Suppressor macrophage treated with lipopolysaccharide for 4 hours (primary cell): Measurements from ENCODE around the gene MCC.
"Not testable (repeated sequence)": the region's sequence is repeated elsewhere in the genome, so short reads cannot be mapped to it uniquely, and the experiment has no call there.

Source experiments
- DNase-seq: peaks from one replicate; pipeline ENCODE4 v3.0.0-alpha.2; 2020

MCC gene

DNA sequence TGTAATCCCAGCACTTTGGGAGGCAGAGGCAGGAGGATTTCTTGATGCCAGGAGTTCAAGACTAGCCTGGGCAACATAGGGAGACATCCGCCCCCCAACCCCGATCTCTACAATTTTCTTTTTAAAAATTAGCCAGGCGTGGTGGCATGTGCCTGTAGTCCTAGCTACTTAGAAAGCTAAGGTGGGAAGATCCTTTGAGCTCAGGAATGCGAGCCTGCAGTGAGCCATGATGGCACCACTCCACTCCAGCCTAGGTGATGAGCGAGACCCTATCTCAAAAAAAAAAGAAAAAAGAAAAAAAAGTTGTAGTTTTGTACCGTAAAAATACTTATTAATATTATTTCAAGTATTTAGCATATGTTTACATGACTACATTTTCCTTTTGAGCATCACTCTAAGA lies 82.7 kb downstream of the MCC start:
- no peak for DNase-seq

DNA sequence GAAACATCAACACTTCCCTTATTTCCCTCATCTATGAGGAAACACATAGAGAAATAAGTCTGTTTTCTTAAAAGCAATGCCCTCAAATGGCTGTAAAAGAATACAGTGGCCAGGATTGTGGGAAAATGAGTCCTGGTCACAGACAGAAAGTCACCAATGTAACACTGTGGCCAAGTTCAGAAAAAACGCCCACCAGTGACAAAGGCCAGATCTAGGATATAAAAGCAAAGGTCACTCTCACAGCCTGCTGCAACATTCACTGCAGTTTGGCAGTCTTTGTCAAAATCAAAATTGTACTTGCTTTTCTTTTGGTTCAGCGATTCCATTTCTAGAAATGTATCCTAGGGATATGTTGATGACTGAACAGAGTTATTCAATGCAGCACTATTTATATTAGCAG lies 84.0 kb downstream of the MCC start:
- DNase-seq = no peak

- not testable (repeated sequence) for DNase-seq
These were observed 90.3 kb downstream of the MCC start for GRCh38 chr5:113397986-113398385.

GRCh38 chr5:113397046-113397445 lies 91.2 kb downstream of the MCC start:
- no peak for DNase-seq

DNA sequence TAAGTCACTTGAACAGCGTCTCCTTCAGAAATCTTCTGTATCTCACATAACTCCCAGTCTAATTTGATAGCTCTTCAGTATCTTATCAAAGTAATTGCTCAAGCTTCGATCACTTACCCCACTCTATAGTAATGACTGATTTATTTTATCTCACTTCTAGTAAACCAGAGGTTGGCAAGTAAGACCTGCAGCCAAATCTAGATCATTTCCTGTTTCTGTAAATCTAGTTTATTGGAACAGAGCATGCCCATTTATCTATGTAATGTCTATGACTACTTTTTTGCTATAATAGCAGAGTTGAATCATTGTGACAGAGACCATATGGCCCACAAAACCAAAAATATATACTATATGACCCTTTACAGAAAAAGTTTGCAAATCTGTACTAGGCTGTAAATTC lies 93.6 kb downstream of the MCC start:
- DNase-seq = no peak

DNA sequence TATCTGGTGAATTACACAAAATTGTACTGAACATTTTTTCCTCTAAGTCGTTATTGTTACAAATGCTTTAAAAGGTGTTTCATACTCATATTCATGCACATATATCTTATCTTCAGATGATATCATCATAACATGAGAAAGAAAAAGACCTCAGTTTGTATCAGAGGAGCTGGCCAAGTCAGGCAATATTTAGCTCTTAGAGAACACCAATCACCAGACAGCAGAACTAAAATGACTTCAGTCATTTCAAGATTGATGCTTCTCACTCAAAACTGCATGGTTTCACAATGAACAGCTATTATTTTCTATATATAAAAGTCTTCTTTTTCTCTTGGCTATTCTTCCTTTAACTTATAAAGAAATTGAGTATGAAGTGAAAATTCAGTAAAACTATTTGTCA lies 98.0 kb downstream of the MCC start:
- DNase-seq = no peak

DNA sequence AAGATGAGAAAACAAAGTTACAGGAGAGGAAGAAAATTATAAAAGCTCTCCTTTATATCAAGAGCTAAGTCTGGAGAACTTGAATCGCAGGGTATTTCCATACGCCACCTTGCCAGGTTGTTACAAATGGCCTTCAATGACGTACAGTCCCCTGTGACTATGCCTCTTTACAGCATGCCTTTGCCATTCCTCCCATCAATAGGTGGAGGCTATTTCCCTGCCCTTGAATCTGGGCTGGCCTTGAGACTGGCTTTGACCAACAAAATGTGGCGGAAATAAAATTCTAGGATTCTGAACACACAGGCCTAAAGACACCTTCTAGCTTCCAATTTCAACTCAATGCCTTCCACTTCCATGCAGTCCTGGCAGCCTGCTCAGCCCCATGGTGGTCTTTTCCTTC lies 99.1 kb downstream of the MCC start:
- no peak for DNase-seq

DNA sequence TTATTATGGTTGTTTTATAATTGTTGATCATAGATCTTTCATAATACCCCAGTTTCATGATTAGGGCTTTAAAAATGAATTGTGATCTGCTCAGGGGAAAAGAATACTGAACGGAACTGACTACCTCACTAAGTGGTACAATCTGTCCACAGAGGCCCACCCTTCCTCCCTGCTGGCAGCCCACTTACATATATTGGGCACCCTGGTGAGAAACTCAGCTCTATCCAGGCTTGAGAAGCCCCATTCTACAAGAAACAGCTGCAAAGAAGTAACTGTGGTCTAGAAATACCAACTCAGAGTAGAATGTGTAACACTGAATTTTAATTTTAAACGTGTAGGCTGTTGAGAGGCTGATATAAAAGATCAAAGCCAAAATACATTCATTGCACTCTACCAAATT lies 100.4 kb downstream of the MCC start:
- DNase-seq = no peak

DNA sequence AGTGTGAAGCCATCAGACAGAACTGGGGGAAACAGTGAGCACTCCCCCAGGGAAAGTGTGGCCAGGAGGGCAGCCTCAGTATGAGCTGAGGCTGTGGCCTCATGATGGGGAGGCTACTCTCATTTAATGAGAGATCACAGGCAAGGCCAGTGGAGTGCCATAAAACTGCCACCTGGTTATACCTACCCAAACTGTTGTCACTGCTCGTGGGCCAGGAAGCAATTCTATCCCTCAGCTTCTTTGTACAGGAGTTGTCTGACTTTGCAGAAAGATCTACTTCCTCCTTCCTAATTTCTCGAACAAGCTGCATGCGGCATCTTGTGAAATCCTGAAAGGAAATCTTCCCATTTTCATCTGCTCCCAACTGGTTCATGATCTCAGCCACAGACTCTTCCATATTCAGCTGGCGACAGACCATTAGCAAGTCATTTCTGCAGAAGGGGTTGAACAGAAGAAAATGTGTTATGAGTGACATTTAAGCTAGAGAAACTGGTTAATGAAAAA lies 103.4 kb downstream of the MCC start:
- peak; percentile 21 for DNase-seq

- DNase-seq = peak; percentile 32
These were observed 105.5 kb downstream of the MCC start for GRCh38 chr5:113382731-113383130.

GRCh38 chr5:113381791-113382190 lies 106.5 kb downstream of the MCC start:
- no peak for DNase-seq

DNA sequence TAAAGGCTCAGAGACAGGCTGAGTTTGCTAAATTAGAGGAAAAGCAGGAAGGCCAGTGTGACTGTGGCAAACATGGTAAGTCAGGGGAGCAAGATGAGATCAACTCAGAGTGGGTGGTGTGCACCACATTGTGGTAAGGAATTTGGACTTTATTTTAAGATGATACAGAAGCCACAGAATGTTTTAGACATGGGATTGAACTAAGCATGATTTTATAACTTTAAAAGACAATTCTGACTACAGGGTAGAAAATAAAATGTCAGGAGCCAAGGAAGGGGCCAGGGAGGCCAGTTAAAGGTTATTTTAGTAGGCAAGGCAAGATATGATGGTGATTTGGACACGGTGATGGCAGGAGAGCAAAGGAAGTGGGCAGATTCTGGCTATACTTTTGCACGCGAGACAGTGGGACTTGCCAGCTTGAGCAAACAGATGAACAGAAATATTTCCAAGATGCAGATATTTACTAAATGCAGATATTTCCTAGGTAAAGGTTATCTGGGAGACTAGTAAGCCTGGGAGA lies 107.4 kb downstream of the MCC start:
- peak; percentile 43 for DNase-seq

GRCh38 chr5:113379936-113380806 lies 108.1 kb downstream of the MCC start:
- no peak for DNase-seq

- DNase-seq = peak; percentile 65
These were observed 109.2 kb downstream of the MCC start for GRCh38 chr5:113378959-113379541.

- DNase-seq = no peak
These were observed 109.7 kb downstream of the MCC start for GRCh38 chr5:113378514-113378913.

DNA sequence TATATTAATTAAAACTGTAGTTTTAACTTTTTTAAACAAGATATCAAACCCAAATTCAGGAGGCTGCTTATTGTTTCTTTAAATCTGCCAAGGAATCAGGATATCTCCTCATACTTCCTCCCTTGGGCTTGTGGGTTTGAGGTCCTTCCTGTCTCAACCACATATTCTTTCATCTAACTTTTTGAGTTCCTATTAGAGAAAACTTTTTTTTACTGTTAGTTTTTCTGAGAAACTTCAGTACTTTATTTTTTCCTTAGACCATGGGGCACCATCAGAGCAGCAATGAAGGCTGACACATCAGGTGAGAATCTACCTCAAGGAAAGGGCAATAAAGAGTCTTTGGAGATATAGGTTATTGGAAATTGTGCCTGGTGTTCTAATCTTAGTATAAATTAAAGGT lies 110.2 kb downstream of the MCC start:
- peak; percentile 13 for DNase-seq

DNA sequence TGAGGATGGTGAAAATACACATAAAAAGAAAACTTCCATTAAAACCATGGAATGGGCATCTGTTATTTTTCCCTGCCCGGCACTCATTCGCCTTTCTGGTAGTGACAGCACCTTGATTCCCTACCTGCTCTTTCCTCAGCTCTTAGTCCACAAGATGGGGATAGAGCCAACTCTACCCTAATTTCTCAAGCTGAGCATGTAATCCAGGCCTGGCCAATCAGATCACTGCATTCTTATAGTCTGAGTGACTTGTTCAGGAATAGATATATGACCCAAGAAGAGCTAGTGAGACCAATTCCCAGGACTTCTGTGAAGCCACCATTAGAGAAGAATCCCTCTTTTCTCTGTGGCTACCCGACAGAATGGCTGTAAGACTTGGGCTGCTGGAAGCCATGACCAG lies 111.6 kb downstream of the MCC start:
- no peak for DNase-seq

GRCh38 chr5:113375480-113376060 lies 112.7 kb downstream of the MCC start:
- no peak for DNase-seq

DNA sequence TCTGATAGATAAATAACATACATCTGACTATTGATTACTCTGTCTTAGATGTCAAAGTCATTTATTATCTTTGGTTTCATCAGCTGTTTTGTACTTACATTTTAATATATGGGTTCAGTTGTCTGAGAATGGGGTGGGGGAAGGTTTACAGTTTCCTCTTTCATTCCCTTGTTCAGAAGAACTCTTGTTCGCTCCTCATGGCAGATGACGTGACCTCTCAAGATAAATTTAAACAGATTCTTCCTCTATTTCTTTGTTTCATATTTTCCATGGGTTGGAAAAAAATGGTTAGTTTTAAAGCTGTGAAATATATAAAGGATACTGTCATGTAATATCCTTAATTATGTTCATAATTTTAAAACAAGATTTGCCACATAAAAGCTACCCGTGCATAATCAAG lies 114.8 kb downstream of the MCC start:
- peak; percentile 32 for DNase-seq

DNA sequence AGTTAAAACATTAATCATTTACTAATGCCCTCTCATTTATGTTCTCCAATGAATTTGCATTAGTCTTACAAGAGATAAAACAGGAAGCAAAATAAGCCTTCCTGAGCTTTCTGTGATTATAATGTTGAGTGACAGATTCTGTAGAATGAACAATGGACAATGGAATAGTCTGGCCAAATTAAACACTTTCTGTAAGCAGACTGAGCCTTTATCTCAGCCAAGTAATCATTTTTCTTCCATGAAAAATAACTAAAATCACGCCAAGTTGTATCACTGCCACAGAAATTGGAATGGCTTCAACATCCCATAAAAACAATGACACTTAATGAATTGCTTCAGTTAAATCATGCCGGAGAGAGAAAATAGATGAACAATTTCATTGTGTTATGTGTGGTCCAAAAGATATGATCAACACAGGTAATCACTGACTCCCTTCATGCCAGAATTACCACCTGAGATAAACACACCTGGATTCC lies 116.5 kb downstream of the MCC start:
- no peak for DNase-seq

DNA sequence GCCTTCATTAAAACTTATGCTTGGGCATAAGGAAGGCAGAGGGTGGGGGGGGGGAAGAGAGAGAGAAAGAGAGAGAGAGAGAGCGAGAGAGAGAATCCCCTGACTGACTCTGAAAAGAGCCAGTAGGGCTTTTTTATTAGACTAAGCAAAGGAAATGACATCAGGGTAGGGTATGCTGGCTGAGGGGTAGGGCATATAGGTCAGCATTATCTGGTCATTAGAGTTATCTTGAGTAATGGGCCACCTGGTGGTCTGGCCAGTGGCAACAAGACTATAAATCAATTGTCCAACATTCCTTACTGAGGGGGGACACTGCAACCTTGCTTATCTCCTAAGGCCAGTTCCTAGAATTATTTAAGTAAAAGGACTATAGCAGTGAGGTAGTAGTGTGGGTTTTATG lies 120.7 kb downstream of the MCC start:
- no peak for DNase-seq

- DNase-seq = no peak
These were observed 123.8 kb downstream of the MCC start for GRCh38 chr5:113364466-113364865.

DNA sequence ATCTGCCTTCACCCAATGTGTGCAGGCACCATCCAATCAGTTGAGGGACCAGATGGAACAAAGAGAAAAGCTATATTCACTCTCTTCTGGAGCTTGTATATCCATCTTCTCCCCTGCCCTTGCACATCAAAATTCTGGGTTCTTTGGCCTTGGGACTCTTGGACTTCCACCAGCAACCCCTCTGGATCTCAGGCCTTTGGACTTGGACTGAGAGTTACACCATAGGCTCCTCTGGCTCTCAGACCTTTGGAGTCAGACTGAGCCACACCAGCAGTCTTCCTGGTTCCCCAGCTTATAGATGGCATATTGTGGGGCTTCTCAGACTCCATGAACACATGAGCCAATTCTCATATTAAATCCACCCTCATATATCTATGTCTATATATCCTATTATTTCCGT lies 126.6 kb downstream of the MCC start:
- no peak for DNase-seq

- DNase-seq = no peak
These were observed 128.8 kb downstream of the MCC start for GRCh38 chr5:113359419-113359818.
